OCI-M2 (cell line): ENCODE results near the gene EPB41.
A peak's percentile ranks its signal among the peaks of the same experiment; 100 is the strongest.
"Not testable (repeated sequence)": the region's sequence is repeated elsewhere in the genome, so short reads cannot be mapped to it uniquely, and the experiment has no call there.

ENCODE experiments used
- DNase-seq: peaks from one replicate; lab custom pipeline; 2025; ENCODE audit not compliant: unreplicated experiment; lab: John Stamatoyannopoulos, UW

EPB41 gene

GRCh38 chr1:28926629-28927265, 12.4 kb downstream of the EPB41 start:
- DNase-seq, result peak; percentile 48

DNA sequence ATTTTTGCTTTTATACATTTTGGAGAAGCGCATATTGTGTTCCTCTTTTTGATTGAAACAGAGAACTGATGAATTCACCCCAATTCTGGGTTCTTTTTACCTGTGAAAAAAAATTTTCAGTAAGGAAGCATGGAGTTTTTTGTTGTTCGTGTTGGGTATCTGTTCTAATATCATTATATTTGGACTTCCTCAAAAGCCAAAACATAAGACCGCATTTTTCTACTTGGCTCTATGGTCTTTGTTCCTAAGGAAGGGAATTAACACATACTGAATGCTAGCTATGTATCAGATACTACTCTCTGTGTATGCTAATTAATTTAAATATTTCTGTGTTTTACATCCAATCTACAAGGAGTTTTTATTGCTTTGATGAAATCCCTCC, 12.9 kb downstream of the EPB41 start:
- DNase-seq, result no peak

DNA sequence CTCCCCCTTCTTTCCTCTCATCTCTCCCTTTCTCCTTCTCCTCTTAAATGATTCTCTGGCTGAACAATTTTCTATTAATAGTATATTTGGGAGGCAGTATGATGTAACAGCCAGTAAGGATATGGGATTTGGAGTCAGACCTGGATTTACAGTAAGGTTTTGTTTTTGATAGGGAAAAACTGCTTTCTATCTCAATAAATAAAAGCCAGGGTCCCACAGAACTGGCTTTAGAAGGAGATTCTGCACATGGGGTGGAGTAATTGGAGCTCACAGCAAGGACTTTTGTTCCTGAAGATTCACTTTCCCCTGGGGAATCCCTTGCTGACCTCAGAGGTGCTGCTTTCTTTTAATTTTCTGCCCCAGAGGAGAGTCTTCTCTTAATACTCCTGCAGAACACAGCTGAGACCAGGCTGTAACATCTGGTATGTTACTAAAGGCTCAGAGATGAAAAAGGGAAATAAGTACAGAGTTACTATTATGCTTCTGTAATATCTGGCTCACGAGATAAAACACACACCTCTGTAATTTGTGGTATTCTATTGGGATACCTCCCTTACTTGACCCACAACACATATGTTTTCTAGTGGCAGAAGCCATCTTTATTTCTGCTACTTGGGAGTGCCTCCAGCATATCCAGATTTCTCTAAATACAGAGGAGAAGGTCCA, 13.4 kb downstream of the EPB41 start:
- DNase-seq, result peak; percentile 28

DNA sequence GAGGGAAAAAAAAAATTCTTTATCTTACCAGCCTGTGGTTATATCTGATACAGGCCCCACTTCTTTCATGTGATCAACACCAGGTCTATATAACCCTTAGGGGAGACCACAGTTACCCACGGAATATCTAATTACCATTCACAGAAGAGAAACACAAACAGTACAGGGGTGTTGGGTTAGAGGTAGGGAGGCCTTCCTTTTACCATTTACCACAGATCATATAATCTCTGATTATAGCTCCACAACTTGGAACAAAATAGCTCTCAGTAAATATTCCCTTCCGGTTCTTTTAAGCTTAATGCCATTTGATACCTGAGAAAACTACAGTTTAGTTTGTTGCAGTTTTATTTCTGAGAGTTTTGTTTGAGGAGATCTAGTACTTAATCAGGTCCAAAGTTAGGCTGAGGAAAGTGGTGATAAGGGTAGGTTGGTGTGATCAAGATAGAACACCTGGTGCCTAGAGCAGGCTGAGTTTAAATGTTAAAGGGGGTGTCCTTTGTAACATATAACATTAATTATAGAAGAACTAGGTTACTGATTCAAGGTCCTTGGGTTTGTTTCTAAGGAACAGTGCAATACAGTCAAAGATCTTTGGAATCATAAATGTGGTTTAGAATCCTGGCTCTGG, 14.1 kb downstream of the EPB41 start:
- no peak for DNase-seq

DNA sequence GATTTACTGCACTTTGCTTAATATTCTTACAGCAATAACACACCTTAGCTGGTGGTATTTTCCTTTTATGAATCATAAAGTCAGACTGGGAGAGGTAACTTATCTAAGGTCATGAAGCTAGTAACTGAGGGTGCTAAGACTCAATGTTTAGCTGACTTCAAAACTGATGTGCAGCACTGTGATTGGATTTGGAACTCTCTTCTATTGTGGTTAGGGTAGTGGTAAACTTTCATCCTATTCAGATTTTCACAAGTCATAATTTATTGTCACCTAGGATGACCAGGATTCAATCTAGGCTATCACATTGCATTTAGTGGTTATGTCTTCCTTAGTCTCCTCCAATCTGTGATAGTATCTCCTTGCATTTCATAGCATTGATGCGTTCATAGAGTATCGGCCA, 18.9 kb downstream of the EPB41 start:
- DNase-seq, result no peak

- no peak for DNase-seq
Observed at GRCh38 chr1:28933918-28934317, 19.5 kb downstream of the EPB41 start.

- DNase-seq, result no peak
Observed at GRCh38 chr1:28934676-28935075, 20.3 kb downstream of the EPB41 start.

DNA sequence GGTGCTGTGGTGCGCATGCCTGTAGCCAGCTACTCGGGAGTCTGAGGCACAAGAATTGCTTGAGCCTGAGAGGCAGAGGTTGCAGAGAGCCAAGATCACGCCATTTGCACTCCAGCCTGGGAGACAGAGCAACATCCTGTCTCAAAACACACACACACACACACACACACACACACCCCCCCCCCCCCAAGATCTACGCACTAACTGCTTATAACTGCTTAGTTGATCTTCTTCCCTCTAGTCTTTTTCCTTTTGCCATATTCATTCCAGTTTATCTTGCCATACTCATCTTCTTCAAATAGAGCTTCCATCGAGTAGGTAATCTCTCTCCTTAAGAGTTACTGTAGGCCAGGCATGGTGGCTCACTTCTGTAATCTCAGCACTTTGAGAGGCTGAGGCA, 20.9 kb downstream of the EPB41 start:
- DNase-seq, result no peak

DNA sequence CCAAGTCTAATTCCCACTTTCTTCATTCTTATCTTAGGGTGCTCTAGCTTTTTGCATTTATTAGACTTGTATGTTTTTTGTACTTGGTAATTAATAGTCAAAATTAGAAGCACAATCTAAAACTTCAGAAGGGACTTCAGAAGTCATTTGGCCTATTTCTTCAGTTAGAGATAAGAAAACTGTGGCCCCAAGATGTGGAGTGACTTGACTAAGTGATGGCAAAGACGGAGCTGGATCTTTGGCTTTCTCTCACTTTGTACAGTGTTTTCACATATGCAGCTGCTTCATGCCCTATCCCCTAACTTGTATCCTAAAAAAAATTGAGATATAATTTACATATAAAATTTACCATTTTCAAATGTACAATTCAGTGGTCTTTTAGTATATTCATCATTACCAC, 21.7 kb downstream of the EPB41 start:
- no peak for DNase-seq

- no peak for DNase-seq
Observed at GRCh38 chr1:28936528-28936927, 22.2 kb downstream of the EPB41 start.

DNA sequence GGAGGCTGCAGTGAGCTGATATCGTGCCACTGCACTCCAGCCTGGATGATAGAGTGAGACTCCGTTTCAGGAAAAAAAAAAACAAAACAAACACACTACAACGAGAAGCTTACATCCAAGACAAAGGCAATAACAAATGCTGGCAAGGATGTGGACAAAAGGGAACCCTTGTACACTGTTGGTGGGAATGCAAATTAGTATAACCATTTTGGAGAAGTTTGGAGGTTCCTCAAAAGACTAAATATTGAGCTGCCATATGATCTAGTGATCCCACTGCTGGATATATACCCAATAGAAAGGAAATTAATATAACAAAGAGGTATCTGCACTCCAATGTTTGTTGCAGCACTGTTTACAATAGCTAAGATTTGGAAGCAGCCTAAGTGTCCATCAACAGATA, 29.2 kb downstream of the EPB41 start:
- not testable (repeated sequence) for DNase-seq

DNA sequence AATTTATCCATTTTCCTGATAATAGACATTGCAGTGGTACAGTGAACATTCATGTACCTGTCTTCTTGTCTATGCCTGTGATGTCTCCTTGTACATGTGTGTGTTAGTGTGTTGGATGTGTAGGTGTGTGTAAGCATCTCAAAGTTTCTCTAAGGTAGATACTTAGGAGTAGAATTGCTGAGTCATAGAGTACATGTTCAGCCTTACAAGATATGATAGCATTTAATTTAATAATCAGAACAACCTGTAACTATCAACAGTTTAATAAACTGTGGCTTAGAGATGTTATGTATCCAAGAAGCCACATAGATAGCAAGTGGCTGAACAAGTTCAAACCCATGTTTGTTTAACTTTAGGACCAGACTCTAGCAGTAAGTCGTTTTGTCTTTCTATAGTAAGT, 35.6 kb downstream of the EPB41 start:
- no peak for DNase-seq

GRCh38 chr1:28950449-28950848, 36.1 kb downstream of the EPB41 start:
- DNase-seq, result no peak

DNA sequence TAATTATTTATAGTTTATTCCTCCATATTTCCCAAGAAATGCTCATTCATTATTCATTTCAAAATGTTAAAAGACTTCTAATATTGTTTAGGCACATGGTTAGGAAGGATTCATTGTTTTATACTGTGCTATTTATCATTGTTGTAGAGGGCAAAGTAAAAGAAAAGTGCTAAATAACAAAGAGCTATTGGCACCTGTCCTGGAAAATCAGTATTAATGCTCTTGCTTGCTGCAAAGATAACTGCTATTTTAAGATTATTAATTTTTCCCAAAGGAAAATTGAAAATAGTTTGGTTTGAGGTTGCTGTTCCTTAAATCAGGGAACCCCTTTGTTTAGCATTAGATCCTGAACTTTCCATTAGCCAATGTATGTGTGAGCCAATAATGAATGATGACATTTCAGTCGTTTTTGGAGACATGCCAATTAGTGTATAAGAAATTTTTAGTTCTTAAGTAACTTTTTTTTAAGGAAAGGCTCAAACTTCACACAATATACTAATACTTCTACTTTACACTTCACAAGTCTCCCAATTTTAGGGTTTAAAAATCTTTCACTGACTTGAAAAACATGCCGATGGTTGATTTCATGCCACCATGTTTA, 39.9 kb downstream of the EPB41 start:
- no peak for DNase-seq

DNA sequence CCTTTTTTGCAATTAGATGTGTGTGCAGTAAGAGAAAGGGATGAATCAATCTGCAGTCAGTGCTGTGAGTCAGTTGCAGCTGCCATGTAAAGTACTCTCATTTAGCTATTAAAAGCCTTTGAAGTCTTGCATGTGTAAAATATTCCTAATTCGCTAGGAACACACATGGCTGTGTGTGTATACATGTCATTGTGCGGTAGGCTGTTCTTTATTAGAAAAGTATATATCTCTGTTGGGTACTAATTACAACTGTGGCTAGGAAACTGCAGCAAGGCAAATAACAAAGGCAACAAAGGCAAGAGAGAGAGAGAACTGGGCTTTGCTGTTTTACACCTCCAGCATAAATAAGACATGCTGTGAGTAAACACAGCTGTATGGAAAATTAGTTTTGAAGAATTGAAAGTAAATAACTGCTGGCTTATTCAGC, 41.7 kb downstream of the EPB41 start:
- DNase-seq, result no peak

DNA sequence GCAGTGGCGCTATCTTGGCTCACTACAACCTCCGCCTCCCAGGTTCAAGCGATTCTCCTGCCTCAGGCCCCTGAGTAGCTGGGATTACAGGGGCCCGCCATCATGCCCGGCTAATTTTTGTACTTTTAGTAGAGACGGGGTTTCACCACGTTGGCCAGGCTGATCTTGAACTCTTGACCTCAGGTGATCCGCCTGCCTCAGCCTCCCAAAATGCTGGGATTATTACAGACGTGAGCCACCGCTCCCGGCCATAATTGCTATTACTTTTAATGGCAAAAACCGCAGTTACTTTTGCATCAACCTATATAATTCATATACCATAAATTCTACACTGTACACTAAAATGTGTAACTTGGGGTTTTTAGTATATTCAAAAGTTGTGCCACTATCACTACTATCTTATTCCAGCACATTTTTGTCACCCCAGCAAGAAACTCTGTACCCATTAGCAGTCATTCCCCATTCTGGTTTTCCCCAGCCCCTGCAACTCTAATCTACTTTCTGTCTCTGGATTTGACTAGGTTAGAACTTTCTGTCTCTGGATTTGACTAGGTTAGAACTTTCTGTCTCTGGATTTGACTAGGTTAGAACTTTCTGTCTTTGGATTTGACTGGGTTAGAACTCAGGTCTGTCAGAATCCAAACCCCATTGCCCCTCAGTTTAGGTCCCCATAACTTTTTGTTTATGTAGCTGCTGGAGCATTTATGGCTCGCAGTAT, 47.9 kb downstream of the EPB41 start:
- not testable (repeated sequence) for DNase-seq

DNA sequence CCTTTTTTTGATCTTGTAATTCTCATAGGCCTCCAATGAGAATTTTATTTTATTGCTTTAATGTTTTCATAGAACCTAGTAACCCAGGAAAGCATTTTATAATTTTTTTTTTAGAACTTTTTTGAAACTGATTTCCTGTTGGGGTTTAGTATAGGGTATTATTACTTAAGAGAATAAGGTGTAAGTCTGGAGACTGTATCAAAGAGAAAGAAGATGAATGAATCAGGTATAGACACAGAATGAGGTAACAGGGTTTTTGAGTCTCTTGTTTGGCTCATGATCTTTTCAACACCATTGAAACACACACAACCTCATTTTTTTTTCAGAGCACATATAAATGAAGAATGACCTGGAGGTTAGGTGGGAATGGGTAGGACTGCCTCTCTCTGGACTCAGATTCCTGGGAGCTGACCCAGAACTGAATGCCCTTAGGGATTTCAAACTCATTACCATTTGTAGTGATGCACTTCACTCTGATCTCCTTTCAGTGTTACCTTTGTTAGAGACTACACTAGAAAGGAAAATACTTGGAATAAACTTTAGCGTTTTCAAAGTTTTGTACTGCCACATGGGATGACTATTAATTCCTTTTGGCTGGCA, 51.0 kb downstream of the EPB41 start:
- DNase-seq, result no peak

DNA sequence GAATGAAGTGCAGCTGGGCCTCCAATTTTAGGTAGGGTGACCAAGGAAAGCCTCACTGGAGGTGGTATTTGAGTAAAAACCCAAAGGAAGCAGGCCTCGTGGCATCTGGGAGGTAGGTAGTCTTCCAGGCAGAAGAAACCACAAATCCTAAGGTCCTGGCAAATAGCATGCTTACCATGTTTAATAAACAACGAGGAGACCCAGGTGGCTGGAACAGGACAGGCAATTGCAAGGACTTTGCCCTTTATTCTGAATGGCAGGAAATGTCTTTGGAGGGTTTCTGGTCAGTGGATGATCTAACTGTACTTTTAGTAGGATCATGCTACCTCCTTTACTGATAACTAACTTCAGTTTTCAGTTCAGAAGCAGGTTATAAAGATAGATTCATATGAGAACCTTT, 52.2 kb downstream of the EPB41 start:
- DNase-seq, result no peak

DNA sequence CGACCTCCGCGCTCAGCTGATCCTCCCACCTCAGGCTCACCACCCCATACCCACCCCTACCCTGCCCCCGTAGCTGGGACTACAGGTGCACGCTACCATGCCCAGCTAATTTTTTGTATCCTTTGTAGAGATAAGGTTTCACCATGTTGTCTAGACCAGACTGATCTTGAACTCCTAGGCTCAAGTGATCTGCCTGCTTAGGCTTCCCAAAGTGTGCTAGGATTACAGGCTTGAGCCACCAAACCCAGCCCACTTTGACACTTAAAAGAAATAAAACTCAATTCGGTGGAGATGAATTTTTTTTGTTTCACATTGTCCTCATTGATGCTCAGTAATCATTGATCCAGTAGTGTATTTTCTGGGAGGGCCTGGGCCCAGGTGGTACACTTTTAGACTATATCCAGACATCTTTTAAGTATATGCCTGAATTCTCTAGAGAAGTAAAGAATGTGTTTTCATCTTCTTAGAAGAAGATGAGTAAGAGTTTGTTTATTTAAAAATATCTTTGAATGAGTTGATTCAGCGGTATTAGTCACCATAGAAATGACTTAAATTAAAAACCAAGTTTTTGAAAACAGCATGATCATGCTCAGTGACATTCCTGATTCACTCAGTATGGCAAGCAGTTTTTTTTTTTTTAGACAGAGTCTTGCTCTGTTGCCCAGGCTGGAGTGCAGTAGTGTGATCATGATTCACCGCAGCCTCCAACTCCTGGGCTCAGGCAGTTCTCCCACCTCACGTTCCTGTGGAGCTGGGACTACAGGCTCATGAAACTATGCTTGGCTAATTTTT, 57.8 kb downstream of the EPB41 start:
- DNase-seq, result no peak
